ENCODE results near the gene RALGAPA2.

GRCh38 chr20:20373091-20373571 lies 339.3 kb downstream of the RALGAPA2 start:
- no peak for TF ChIP-seq CTCF (conservative IDR thresholded peaks at IDR 0.05; ENCODE audit: low read length)
- TF ChIP-seq EZH2phosphoT487 (IDR thresholded peaks at IDR 0.05; ENCODE audit: borderline replicate concordance), result no peak
